NCI-H1436 treated with DMSO at 0.1 percent for 48 hours (cell line): Measurements from ENCODE around the gene R3HCC1L.

Source experiments
- DNase-seq: peaks from one replicate; lab custom pipeline; 2025; lab: John Stamatoyannopoulos, UW

Gene R3HCC1L

GRCh38 chr10:98231417-98231816 lies 97.0 kb downstream of the R3HCC1L start:
- no peak for DNase-seq

GRCh38 chr10:98235846-98236245 lies 101.4 kb downstream of the R3HCC1L start:
- DNase-seq = no peak

GRCh38 chr10:98236862-98237261 lies 102.4 kb downstream of the R3HCC1L start:
- DNase-seq = no peak

GRCh38 chr10:98238391-98238790 lies 103.9 kb downstream of the R3HCC1L start:
- no peak for DNase-seq

GRCh38 chr10:98240524-98240923 lies 106.1 kb downstream of the R3HCC1L start:
- DNase-seq = no peak

GRCh38 chr10:98242823-98243222 lies 108.4 kb downstream of the R3HCC1L start:
- DNase-seq = no peak

- no peak for DNase-seq
These were observed 109.7 kb downstream of the R3HCC1L start for GRCh38 chr10:98244141-98244540.

GRCh38 chr10:98244586-98244985 lies 110.1 kb downstream of the R3HCC1L start:
- DNase-seq = no peak

- DNase-seq = no peak
These were observed 112.7 kb downstream of the R3HCC1L start for GRCh38 chr10:98246911-98247805.

GRCh38 chr10:98248018-98248417 lies 113.6 kb downstream of the R3HCC1L start:
- DNase-seq = no peak

GRCh38 chr10:98249134-98249533 lies 114.7 kb downstream of the R3HCC1L start:
- DNase-seq = no peak

- no peak for DNase-seq
These were observed 116.9 kb downstream of the R3HCC1L start for GRCh38 chr10:98251399-98251798.

GRCh38 chr10:98252464-98252863 lies 118.0 kb downstream of the R3HCC1L start:
- DNase-seq = no peak

- no peak for DNase-seq
These were observed 119.0 kb downstream of the R3HCC1L start for GRCh38 chr10:98253499-98253898.

GRCh38 chr10:98254234-98254974 lies 119.9 kb downstream of the R3HCC1L start:
- no peak for DNase-seq

- DNase-seq = no peak
These were observed 120.9 kb downstream of the R3HCC1L start for GRCh38 chr10:98255146-98255877.

- no peak for DNase-seq
These were observed 122.2 kb downstream of the R3HCC1L start for GRCh38 chr10:98256692-98257091.

- DNase-seq = no peak
These were observed 122.7 kb downstream of the R3HCC1L start for GRCh38 chr10:98257198-98257597.

- DNase-seq = no peak
These were observed 123.5 kb downstream of the R3HCC1L start for GRCh38 chr10:98257961-98258360.

GRCh38 chr10:98258683-98259454 lies 124.4 kb downstream of the R3HCC1L start:
- DNase-seq = no peak

GRCh38 chr10:98259606-98260315 lies 125.3 kb downstream of the R3HCC1L start:
- DNase-seq = no peak
